GM18498 (cell line): Measurements from ENCODE around the gene PKIB.
"Not testable (repeated sequence)": the region's sequence is repeated elsewhere in the genome, so short reads cannot be mapped to it uniquely, and the experiment has no call there.

Source experiments
- ATAC-seq: cut with Tn5 transposase; IDR thresholded peaks from one replicate; pipeline ENCODE4 v1.9.1; 2021; ENCODE audit warnings: mild to moderate bottlenecking, moderate library complexity; ENCODE audit not compliant: unreplicated experiment

Gene PKIB

DNA sequence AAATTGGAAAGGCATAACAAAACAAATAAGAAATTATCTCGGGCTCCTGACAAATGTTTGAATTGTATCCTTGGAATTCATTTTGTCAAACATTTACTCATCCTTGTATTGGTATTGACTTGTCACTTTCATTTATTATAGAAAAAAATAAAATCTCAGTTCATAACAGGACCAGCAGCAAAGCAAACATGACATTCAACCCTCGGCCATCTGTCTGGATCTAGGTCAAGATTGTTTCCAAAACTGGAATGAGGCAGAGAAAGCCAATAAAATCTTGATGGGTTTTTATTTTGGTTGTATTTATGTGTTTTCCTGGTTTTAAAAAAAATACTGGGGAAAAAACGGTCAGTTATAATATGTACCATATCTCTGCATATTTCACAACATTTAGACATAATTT is 126.4 kb downstream of the PKIB start:
- no peak for ATAC-seq

DNA sequence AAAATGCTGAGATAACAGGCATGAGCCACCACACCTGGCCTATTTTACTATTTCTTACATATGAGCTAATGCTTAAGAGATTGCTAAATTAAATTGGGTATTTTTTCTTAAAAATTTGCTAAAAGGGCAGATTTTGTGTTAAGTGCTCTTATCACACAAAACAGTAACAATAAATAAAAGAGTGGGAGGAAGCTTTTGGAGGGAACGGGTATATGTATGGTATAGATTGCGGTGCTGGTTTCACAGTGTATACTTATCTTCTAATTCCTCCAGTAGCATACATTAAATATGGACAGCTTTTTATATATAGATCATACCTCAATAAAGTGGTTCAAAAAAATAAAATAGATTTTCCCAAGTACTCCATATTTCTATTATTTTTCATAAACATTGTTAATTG is 129.9 kb downstream of the PKIB start:
- no peak for ATAC-seq

DNA sequence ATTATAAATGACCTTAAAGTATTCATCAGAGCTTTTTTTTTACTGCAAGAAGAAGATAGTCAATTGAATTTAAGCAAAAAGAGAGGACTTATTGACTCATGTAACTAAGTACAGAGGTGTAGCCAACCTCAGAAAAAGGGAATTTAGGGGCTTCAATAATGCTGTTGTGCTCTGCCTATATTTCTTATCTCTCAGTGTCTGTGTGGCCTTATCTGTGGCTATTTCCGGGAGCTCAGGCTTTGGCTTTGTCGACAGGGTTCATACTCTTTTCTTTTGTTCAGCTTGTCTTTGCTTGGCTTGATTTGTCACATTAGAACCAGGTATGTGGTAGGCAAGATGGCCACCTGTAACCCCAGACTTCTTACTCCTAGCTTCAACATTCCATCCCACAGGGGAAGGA is 130.7 kb downstream of the PKIB start:
- no peak for ATAC-seq

DNA sequence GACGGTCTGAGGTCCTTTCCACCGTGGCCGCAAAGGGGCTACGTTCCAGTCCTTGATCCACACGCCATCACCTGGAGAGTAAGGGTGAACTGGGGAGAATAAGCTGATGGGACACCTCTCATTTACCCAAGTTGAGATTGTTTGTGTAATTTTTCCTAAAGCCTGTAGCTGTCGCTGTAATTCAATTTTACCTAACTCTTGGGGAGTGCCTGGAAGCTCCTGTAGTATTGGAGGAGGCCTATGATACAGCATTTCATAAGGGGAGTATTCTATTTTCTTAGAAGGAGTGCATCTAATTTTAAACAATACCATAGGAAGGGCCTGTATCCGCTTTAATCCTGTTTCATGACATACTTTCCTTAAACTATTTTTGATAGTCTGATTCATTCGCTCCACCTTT is 134.0 kb downstream of the PKIB start:
- ATAC-seq = not testable (repeated sequence)

DNA sequence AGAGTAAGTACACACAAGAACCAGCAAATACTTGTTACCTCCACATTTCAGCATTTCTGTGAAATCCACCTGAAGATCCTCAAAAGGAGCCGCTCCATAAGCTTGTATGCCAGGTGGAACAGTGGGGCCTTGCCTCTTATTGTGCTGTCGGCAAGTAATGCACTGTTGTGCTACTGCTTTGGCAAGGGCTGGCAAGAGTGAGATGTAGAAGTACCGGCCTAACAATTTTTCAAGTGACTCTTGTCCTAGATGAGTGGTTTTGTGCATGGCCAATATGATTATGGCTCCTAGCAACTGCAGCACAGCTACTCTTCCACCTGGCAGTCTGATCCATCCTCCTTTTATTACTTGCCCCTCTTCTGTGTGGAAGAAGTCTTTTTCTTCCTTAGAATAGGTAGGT is 134.7 kb downstream of the PKIB start:
- ATAC-seq = not testable (repeated sequence)

DNA sequence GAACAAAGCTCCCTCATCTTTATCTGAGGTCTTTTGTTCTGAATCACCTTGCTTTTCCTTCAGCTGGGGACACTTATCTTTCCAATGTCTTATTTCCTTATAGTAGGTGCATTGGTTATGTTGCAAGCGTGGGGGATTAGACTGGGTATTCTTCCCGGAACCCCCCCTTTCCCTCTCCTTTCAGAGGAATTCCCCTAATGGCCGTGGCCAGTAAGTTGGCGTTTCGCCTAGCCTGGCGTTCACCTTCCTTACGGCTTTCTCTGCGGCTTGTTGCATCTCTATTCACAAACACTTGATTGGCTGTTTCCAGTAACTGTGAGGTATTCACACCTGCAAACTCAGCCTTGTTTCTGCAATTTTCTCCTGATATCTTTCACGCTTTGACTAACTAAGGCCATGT is 136.5 kb downstream of the PKIB start:
- ATAC-seq = no peak

DNA sequence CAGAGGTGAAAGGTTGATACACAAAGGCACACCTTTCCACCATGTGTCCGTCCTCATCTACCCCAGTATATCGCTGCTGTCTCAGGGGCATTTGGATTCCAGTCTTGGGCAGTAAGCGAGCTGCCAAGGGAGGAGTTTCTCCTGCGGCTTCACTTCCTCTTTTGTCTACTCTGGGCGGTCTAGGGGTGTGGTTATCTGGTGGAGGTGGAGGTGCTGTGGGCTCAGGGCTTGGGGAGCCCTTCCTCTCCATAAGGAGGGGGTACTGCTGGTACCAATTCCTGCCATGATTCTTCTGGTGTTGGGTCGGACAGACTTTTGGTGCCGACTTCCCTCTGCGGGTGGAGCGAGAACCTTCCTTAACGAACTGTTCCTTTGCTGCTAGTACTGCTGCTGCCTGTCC is 137.4 kb downstream of the PKIB start:
- no peak for ATAC-seq

DNA sequence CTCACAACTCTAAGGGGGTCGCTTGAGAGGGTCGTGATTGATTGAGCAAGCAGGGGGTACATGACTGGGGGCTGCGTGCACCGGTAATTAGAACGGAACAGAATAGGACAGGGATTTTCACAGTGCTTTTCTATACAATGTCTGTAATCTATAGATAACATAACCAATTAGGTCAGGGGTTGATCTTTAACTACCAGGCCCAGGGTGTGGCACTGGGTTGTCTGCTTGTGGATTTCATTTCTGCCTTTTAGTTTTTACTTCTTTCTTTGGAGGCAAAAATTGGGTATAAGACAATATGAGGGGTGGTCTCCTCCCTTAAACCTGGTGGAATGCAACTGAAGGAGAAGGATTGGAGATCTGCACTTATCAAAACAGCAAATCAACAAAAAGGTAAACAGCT is 138.7 kb downstream of the PKIB start:
- ATAC-seq = not testable (repeated sequence)

DNA sequence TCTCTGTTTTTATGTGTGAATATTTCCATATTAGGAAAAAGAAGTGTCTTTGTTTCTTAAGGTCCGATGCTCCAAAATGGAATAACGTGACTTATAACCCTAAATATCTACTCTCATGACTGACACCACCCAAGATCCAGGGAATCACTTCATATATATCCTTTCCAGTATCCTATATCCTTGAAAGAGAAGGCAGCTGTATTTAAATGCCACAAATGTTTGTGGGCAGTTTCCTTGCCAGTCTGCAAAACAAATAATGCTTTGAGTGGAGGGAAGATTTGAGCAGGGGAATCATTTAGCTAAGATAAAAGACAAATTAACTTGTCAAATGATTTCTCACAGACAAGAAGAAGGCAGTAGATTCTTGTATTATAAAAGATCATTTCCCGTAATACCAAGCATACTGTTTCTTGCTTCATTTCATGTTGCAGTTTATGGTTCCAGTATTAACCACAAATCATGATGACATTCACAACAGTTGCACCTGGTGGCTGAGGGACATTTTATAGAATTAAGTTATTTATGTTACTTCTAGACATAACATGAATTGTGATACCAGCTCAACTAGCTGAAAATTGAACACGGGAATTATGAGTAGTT is 139.3 kb downstream of the PKIB start:
- no peak for ATAC-seq

DNA sequence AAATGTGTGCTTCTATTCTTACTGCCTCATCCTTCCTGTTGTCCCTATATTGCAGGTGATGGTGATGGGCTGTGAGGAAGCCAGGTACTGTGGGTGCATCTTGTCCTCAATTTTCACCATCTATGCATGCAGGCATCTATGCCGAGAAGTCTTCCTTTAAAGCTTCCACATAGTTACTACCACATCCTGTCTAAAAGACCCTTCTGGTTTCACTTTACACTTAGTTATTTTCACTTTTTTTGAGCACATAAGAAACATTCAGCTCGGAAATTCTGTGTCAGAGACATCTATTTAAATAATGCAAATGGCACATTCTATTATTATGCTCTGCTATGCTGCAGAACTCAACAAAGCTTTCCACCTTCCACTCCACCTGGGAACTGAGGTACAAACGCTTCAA is 141.1 kb downstream of the PKIB start:
- peak; percentile 95 for ATAC-seq

DNA sequence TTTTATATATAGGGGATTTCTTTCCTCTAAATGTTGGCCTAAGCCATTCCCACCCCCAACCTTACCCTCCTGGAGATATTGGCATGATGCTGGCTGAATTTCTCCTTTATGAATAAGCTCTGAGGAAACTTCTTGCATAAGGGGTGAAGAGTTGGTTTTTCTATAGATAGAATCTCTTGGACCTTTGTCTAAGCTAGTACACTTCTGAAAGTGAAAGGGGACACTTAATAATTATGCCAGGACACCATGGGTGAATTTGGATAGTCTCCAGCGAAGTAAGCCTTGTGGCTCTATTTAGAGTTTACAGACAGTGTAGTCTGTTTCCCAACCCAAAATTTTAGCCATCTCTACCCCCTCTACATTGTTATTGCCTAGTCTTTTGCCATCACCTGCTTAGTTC is 142.3 kb downstream of the PKIB start:
- peak; percentile 36 for ATAC-seq

DNA sequence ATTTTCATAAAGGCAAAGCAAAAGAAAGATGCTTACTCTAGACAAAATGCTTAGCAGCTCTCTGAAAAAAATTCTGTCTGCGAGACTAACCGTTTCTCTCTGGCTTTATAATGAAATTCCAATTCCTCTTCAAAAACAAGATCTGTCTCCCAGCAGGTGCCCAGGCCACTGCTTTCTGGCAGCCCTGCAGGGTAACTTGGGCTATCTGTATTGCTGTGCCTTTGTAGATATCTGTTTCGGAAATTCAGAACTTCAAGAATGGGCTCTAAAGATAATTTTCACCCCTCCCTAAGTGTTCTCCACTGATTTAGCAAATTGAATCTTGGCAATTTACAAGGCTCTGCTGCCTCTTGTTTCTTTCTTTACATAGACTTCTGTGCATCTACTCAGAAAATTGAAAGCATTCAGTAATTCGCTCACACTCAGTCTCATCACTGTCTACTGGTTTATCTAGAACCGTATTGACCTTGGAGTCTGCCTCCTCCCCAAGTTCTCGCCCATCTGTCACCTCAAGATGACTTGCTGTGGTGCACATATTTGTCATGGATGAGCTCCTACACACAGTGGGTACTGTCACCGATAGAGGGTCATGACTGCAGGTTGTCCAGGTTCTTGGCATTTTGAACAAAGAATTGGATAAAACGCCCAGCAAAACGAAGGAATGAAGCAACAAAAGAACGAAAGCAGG is 142.9 kb downstream of the PKIB start:
- no peak for ATAC-seq

DNA sequence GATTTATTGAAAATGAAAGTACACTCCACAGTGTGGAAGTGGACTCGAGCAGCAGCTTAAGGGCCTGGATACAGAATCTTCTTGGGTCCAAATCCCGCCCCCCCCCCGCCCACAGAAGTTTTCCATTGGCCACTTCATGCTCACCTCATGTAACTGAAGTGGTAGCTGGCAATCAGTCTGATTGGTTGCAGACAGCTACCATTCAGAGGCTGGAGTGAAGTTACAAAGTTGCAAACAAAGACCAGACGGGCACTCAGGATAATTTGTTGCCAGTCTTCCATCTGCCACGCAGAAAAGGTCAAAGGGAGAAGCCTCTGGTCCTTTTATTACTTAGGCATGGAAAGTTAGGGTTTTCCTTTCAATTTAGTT is 143.5 kb downstream of the PKIB start:
- no peak for ATAC-seq

DNA sequence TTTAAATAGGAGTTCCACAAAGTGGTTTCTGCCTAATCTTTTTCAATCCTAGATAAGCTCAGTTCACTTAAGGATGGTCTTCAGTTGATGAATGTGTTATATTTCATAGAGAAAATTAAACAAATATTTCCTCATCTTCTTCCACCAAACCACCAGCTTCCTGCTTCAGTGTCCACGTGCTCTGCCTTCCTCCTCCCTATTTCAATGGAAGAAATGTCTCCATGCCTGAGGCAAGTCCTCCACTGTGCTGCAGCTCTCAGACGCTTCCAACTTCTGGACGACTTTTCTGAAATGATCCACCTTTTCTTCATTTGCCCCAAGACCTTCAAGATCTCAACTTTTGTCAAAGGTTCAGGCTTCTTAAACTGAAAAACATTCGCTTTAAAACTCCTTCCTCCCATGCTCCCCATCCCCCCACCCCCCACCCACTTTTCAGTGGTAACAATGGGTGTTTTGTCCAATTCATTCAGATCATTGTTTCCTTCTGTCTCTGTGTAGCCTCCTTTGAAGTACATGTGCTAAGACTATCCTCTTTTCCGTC is 144.1 kb downstream of the PKIB start:
- no peak for ATAC-seq

DNA sequence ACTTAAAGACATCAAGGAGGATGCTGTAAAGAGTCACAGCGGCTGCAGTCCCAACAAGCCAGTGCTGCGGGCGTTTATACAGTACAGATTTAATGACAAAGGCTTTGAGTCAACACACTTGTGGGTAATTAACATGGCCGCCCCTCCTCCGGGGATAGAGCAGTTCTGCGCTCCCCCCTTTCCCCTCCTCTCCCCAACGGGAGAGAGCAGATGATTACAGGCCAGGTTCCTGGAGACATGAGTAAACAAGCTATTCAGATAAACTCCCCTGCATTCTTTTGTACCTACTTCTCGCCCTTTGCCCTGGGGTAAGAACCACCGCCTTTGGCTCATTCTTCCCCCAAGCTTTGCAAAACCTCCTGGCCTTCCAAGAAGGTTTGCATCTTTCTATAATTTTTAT is 145.7 kb downstream of the PKIB start:
- no peak for ATAC-seq

DNA sequence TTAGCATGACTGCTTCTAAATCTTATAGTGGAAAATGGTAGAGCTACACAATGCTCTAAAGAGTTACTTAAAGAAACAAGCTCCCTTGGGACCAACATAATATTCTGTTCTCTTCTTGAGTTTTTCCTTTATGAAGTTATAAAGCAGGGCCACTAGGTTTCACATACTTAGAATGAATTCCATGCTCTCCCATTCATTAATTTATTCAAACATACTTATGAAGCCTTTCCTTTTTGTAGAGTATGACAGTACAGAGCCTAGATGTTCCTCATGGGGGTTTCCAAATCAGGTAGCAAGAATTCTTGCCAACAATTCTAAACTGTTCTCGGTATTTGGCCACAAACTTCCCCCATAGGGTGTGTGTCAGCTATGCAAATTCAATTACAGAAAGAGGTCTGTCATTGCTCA is 148.7 kb downstream of the PKIB start:
- peak; percentile 99 for ATAC-seq

DNA sequence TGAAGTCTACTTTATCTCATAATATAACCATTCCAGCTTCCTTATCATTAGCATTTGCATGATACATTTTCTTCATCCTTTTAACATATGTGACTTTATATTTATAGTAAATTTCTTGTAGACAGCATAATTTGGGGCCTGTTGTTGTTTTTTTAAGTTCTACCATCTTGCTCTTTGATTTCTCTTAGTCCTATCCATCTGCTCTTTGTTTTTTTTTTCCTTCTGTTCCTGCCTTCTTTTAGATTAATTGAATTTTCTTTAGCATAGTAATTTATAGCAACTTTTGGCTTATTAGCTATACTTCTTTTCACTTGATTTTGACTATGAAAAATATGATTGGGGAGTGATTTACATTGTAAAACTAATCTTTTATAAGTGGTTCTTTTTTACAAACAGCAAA is 150.1 kb downstream of the PKIB start:
- ATAC-seq = no peak

DNA sequence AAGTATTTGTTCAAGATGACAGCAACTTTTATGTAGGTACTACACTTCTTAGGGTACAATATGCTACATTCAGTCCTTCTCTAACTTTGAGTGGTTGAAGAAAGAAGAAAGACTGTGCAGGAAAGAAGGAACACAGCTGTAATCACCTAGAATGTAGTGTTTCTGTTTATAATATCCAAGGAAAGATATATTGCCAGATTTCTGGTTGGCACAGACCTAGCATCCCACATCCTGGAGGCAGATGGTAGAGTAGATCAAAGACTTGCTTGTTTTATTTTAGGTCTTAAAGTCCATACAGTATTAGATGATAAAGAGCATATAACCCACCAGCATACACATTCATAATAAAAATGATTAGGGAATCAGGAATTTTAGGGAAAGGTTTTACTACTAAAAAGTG is 156.1 kb downstream of the PKIB start:
- ATAC-seq = no peak

DNA sequence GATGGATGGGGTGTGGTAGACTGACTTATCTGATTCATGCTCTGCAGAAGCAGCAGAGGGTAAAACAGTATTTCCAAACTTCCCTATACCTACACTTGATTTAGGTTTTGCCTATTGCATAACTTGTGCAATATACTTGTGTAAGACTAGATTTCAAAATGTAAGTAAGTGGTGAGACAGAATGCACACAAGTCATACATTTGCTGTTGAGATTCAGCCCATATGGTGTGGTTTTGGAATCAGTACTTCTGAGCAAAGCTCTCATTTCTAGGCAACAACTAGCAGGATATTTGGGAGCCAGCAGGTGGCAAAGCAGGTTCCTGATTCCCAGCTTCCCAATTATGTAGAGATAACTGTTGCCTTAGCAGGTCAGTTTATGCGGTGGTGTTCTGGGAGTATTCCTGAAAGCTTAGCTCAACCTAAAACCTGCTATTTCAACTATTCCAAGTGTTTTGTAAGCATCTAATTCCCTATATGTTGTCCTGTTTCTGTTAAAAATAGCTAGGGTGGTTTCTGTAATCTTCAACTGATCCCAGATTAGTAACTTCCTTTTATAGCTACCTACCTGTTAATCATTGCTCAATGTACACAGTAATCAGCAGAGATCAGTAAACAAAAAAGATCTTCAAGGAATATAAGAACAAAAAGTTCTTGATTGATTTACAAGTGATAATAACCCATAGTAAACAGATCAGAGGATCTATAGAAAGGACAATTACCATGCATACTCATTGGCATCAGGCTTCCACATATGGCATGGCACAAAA is 160.8 kb downstream of the PKIB start:
- ATAC-seq = no peak

DNA sequence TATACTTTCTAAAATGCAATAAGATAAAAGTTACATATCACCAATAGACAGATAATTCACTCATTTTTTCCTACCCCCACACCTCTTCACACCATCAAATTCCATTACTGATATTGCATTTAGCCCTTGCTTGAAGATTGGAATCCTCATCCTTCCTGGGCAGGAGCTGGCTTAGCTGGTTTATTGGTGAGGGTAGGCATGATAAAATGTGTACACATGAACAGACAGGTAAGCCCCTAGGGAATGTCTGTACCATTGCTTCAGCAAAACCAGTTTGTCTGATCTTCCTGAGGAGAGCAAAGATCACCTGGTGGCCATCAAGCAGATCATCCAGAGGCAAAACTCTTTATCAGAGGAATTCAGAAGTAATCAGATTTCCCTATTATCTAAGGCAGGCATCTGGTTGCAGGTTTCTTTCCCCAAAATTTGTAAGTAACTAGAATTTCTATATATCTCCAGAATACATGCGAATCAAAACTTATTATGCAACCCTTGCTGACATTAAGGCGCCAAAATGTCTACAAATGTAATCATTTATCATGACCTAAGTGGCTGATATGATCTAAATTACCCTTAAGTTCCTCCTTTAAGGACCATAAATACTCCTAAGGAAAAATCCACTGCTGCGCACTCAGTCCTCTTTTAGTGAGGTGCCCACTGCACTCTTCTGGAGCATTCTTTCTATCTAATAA is 162.7 kb downstream of the PKIB start:
- ATAC-seq = no peak
